ENCODE results near the gene RNPEPL1.

DNA sequence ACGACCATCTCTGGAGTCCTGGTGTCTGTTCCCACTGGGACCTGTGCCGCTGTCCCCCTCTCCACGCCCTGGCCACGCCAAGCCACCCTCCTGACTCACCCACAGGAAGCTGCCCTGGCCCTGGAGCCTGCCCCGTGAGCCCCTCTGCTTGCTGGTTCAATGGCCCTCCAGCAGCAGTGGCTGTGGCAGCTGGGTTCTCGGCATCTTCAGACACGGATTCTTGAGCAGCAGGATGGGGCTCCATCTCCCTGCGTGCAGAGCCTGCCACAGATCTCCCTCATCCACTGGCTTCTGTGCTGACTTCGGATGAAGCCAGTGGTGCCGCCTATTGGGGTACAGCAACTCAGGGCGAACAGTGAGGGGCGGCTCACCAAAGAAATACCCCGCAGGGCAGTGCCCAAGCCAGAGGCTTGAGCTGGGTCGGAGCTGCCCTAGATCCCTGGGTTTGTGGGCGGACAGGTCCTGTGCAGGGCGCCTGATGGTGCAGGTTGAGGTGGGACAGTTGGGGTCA, 32.2 kb downstream of the RNPEPL1 start:
- TF ChIP-seq, protein P1, sequence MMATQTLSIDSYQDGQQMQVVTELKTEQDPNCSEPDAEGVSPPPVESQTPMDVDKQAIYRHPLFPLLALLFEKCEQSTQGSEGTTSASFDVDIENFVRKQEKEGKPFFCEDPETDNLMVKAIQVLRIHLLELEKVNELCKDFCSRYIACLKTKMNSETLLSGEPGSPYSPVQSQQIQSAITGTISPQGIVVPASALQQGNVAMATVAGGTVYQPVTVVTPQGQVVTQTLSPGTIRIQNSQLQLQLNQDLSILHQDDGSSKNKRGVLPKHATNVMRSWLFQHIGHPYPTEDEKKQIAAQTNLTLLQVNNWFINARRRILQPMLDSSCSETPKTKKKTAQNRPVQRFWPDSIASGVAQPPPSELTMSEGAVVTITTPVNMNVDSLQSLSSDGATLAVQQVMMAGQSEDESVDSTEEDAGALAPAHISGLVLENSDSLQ (IDR thresholded peaks at IDR 0.05): no peak
- TF ChIP-seq BHLHE40 (IDR thresholded peaks at IDR 0.05; ENCODE audit: borderline replicate concordance) (no peak), ELF4 (IDR thresholded peaks at IDR 0.05) (no peak), FOXM1 (IDR thresholded peaks at IDR 0.05; ENCODE audit: borderline replicate concordance) (no peak), ZNF384 (IDR thresholded peaks at IDR 0.05) (no peak), TARDBP (IDR thresholded peaks at IDR 0.05) (no peak), SUZ12 (IDR thresholded peaks at IDR 0.05) (no peak), SP1 (IDR thresholded peaks at IDR 0.05) (no peak), CTBP1 (IDR thresholded peaks at IDR 0.05; ENCODE audit: borderline replicate concordance) (no peak), ARNT (IDR thresholded peaks at IDR 0.05) (no peak), HDGF (IDR thresholded peaks at IDR 0.05; ENCODE audit: borderline replicate concordance) (no peak), LEF1 (IDR thresholded peaks at IDR 0.05; ENCODE audit: borderline replicate concordance) (no peak), FOXK2 (IDR thresholded peaks at IDR 0.05) (no peak), FOXA1 (IDR thresholded peaks at IDR 0.05) (no peak)
